NAMALWA (cell line): ENCODE data around the gene FER.
A peak's percentile ranks its signal among the peaks of the same experiment; 100 is the strongest.
"Not testable (repeated sequence)": the region's sequence is repeated elsewhere in the genome, so short reads cannot be mapped to it uniquely, and the experiment has no call there.

ENCODE experiments used
- DNase-seq: peaks from one replicate; pipeline ENCODE4 v3.0.0-alpha.2; 2015; ENCODE audit warnings: low spot score

The FER gene

GRCh38 chr5:109125755-109126429 is 378.2 kb downstream of the FER start:
- DNase-seq: peak; percentile 49

DNA sequence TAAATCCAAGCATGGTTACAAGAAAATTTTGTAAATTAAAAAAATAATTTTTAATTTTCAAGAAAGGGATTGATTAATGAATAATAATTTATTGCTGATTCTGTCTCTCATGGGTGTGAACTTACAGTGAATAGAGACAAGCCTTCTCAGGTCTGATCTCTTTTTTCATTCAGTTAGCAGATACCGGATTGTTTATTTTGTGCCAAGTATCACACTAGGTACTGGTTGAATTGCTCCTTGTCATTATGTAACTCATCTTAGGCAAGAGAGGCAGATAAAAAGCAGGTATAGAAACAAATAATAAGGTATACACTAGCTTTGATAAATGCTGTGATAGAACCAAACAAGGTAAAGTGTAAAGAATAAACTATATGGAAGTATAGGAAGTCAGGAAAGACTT is 378.8 kb downstream of the FER start:
- DNase-seq: no peak

- no peak for DNase-seq
Measured at GRCh38 chr5:109136906-109137305, 389.2 kb downstream of the FER start.

GRCh38 chr5:109141222-109142200 is 393.8 kb downstream of the FER start:
- DNase-seq: no peak

DNA sequence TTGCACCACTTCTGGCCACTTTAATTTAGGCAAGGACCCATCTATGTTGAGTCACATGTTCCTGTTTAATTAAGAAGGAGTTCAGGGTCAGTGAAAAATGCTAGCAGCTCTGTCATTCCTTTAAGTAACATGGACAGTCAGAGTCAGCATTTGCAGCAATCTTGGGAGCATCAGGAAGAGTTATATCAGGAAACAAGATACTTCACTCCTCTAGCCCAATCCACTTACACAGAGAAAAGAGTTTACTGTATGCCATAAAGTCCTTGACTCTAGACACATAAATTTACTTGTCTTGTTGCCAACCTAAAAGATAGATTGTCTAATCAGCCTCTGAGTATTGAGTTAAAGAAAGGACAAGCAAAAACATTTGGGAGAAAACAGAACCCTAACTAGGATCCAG is 395.3 kb downstream of the FER start:
- DNase-seq: no peak

GRCh38 chr5:109145139-109145538 is 397.4 kb downstream of the FER start:
- no peak for DNase-seq

GRCh38 chr5:109146591-109146990 is 398.9 kb downstream of the FER start:
- no peak for DNase-seq

- no peak for DNase-seq
Measured at GRCh38 chr5:109152565-109152964, 404.9 kb downstream of the FER start.

DNA sequence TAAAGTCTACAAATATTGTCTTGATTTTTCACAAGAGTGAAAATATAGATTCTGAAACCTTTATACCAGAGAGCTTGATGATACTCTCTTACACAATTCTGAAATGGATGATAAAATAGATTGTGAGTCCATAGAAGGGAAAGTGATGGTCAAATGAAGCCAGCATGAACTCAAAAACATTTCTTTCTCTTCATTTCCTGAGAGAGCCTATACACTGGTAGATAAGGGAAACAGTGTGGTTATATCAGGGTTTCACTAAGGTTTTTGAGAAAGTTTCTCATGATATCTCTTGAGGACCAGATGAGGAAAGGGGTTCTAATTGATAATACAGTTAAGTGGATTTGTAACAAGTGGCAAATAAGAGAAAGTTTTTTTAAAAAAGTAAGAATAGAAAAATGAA is 407.9 kb downstream of the FER start:
- DNase-seq: no peak

GRCh38 chr5:109156885-109157284 is 409.2 kb downstream of the FER start:
- no peak for DNase-seq

- no peak for DNase-seq
Measured at GRCh38 chr5:109160468-109160867, 412.8 kb downstream of the FER start.

DNA sequence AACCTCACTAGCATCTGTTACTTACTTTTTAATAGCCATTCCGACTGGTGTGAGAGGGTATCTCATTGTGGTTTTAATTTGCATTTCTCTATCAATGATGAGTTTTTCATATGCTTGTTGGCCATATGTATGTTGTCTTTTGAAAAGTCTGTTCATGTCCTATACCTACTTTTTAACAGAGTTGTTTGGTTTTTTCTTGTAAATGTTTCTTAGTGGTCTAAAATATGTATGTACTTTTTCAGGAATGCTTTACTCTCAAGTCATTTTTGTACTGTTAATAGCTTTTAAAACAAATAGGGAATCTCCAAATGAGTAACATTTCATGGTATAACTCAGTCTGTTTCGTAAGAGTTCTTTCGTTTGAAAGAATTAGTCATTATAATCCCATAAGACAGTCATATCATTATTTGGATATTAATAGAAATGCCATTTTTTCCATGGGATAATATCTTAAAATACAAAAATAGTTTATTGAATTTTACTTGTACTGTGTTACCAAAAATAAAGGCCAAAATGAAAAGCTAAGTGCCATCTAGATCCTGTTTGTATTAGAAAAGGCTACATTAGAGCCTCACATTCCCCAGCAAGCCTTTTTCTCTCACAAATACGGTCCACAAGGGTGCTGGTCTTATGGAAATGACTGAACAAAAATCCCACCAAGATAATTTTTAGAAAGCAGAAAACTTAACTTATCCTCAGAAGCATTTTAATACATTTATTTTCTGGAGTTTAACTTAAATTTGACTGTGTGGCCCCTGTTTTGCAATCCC is 414.4 kb downstream of the FER start:
- DNase-seq: no peak

- DNase-seq: no peak
Measured at GRCh38 chr5:109163336-109163735, 415.6 kb downstream of the FER start.

- peak; percentile 38 for DNase-seq
Measured at GRCh38 chr5:109164001-109164400, 416.3 kb downstream of the FER start.

DNA sequence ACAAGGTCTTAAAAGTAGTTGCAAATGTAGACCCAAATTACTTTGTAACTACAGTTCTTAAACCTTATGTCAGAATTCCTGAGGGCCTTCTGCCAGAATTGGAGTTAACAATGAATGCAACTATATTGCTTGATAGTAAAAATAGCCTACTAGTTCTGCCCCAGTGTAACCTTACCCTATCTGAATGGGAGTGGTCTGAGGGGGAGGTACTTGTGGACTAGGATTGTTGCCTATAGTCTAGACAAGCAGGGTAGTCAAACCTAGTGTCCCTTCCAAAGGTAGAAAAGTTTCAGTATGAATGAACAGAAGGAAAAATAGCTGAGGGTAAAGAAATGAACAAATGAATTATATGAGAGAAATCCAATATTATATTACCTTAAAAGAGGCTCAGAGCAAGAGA is 419.9 kb downstream of the FER start:
- DNase-seq: no peak

DNA sequence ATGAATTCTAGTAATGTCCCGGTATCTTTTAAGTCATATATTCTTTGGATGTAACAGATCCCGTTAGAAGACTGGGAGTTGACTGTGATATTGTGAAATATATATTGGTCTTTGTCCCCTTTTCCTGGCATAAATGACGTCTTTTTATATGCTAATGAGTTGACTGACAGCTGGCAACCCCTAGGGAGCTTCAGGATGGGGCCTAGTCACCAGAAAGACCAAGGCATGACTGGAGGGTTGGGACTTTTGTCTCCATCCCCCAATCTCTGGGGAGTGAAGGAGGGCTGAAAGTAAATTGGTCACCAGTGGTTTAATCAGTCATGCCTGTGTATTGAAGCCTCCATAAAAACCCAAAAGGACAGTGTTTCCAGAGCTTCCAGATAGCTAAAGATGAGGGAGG is 420.5 kb downstream of the FER start:
- no peak for DNase-seq

GRCh38 chr5:109170629-109171350 is 423.1 kb downstream of the FER start:
- DNase-seq: no peak

GRCh38 chr5:109171437-109172073 is 423.9 kb downstream of the FER start:
- DNase-seq: not testable (repeated sequence)

- no peak for DNase-seq
Measured at GRCh38 chr5:109173036-109173794, 425.5 kb downstream of the FER start.

DNA sequence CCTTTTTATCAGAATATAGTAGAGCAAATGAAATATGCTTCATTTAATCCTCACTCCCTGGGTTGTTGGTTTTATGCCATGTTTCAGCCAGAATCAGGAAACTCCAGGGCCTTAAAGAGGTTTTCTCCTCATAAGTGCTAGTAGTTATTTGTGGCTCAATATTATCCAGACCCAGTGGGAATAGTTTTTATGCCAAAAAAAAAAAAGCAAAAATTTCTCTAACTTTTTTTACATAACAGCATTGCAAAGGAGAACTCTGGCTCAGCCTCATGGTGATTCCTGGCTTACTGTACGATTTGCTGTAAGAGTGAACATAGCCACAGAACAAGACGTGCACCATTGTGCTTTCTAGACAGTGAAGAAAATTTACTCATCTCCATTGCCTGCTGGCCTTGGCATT is 429.5 kb downstream of the FER start:
- no peak for DNase-seq

DNA sequence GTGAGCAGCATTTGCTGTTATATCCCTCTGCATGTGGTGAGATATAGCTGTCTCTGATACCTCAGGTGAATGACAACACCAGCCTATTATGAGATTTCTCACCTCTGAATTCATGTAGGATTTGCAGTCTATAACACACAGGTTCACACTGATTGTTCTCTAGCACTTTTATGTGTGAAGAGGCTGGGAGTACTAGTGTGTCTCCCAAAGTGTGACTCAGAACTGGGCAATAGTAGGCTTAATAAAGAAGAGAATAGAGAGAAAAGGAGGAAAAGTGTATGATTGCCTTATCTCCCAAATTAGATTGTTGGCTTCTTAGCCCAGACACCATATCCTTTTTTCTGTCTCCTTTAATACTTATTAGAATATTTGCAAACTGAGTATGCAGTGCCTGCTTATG is 430.1 kb downstream of the FER start:
- no peak for DNase-seq
